Measurements from ENCODE around the gene SHANK2.
"Not testable (repeated sequence)": the region's sequence is repeated elsewhere in the genome, so short reads cannot be mapped to it uniquely, and the experiment has no call there.

The SHANK2 gene

DNA sequence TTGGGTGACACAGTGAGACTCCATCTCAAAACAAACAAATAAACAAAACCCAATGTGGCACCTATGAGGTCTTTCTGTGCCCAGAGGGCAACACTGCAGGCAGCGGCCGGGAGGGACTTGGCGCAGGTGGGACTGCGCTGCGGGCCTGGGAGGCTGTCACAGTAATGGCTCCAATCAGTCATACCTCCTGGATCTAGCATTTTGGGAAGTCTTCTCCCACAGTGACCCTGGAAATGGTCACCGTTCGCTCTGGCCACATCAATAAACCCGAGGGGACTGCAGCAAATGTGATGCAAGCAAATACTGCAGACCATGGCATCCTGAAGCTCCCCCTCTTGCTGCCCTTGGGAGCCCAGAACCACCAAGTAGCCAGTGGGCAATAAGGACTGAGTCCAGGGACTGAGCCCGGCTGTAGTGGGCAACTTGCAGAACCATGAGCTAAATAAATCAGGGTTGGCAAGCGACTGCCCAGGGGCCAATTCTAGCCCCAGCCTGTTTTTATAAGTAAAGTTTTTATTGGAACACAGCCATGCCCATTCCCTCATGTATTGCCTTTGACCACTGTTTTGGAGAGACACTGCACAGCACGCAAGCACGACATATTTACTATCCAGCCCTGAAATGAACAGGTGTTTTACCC, 15.4 kb downstream of the SHANK2 start:
- H3K27ac ChIP-seq (ENCODE audit: low read depth, low read length): no peak overlapping the region
- H3K79me2 ChIP-seq (ENCODE audit: insufficient read depth, low read length): no peaks in the 10 kb centered on the region
- no peak overlapping the region for H3K4me3 ChIP-seq (ENCODE audit: insufficient read depth, low read length, poor library complexity, severe bottlenecking)
- no peak overlapping the region for H3K4me2 ChIP-seq (ENCODE audit: low read depth, low read length, poor library complexity, severe bottlenecking)
- H3K36me3 ChIP-seq (ENCODE audit: low read length): no peaks in the 10 kb centered on the region
- no peaks in the 10 kb centered on the region for H3F3A ChIP-seq (ENCODE audit: insufficient read depth)
- H3K9me2 ChIP-seq (replicated peaks; ENCODE audit: insufficient read depth, low read length): no peaks in the 10 kb centered on the region
- no peaks in the 10 kb centered on the region for H3K27me3 ChIP-seq (ENCODE audit: low read length)
- H2AFZ ChIP-seq (ENCODE audit: low read depth, low read length, severe bottlenecking): no peak overlapping the region
- H3K9me3 ChIP-seq (ENCODE audit: insufficient read depth, low read length): no peaks in the 10 kb centered on the region
- H4K20me1 ChIP-seq (ENCODE audit: low read depth, low read length): no peaks in the 10 kb centered on the region
- TF ChIP-seq, protein P1, sequence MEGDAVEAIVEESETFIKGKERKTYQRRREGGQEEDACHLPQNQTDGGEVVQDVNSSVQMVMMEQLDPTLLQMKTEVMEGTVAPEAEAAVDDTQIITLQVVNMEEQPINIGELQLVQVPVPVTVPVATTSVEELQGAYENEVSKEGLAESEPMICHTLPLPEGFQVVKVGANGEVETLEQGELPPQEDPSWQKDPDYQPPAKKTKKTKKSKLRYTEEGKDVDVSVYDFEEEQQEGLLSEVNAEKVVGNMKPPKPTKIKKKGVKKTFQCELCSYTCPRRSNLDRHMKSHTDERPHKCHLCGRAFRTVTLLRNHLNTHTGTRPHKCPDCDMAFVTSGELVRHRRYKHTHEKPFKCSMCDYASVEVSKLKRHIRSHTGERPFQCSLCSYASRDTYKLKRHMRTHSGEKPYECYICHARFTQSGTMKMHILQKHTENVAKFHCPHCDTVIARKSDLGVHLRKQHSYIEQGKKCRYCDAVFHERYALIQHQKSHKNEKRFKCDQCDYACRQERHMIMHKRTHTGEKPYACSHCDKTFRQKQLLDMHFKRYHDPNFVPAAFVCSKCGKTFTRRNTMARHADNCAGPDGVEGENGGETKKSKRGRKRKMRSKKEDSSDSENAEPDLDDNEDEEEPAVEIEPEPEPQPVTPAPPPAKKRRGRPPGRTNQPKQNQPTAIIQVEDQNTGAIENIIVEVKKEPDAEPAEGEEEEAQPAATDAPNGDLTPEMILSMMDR (IDR thresholded peaks at IDR 0.05; ENCODE audit: insufficient read depth, low read length, poor library complexity, severe bottlenecking): no peak
- no peak for TF ChIP-seq EZH2phosphoT487 (conservative IDR thresholded peaks at IDR 0.05; ENCODE audit: low read length)
- no peak overlapping the region for H3K9ac ChIP-seq (ENCODE audit: low read length)

GRCh38 chr11:71235719-71236118, 16.7 kb downstream of the SHANK2 start:
- TF ChIP-seq, protein P1 (IDR thresholded peaks at IDR 0.05; ENCODE audit: insufficient read depth, low read length, poor library complexity, severe bottlenecking): no peak
- TF ChIP-seq EZH2phosphoT487 (conservative IDR thresholded peaks at IDR 0.05; ENCODE audit: low read length): no peak
- no peak overlapping the region for H3K9ac ChIP-seq (ENCODE audit: low read length)
- H3K9me3 ChIP-seq (ENCODE audit: insufficient read depth, low read length): no peaks in the 10 kb centered on the region
- no peak overlapping the region for H3K4me3 ChIP-seq (ENCODE audit: insufficient read depth, low read length, poor library complexity, severe bottlenecking)
- no peak overlapping the region for H3K27ac ChIP-seq (ENCODE audit: low read depth, low read length)
- H3K9me2 ChIP-seq (replicated peaks; ENCODE audit: insufficient read depth, low read length): no peaks in the 10 kb centered on the region
- H3K79me2 ChIP-seq (ENCODE audit: insufficient read depth, low read length): no peaks in the 10 kb centered on the region
- H4K20me1 ChIP-seq (ENCODE audit: low read depth, low read length): no peaks in the 10 kb centered on the region
- no peaks in the 10 kb centered on the region for H3F3A ChIP-seq (ENCODE audit: insufficient read depth)
- H2AFZ ChIP-seq (ENCODE audit: low read depth, low read length, severe bottlenecking): no peak overlapping the region
- H3K36me3 ChIP-seq (ENCODE audit: low read length): no peaks in the 10 kb centered on the region
- no peak overlapping the region for H3K4me2 ChIP-seq (ENCODE audit: low read depth, low read length, poor library complexity, severe bottlenecking)
- no peaks in the 10 kb centered on the region for H3K27me3 ChIP-seq (ENCODE audit: low read length)

- H4K20me1 ChIP-seq (ENCODE audit: low read depth, low read length); H3K4me2 ChIP-seq (ENCODE audit: low read depth, low read length, poor library complexity, severe bottlenecking); H3K27me3 ChIP-seq (ENCODE audit: low read length); H3K9ac ChIP-seq (ENCODE audit: low read length); H3K36me3 ChIP-seq (ENCODE audit: low read length); H3K27ac ChIP-seq (ENCODE audit: low read depth, low read length); H2AFZ ChIP-seq (ENCODE audit: low read depth, low read length, severe bottlenecking); H3K9me3 ChIP-seq (ENCODE audit: insufficient read depth, low read length); H3K4me3 ChIP-seq (ENCODE audit: insufficient read depth, low read length, poor library complexity, severe bottlenecking); H3K79me2 ChIP-seq (ENCODE audit: insufficient read depth, low read length); H3F3A ChIP-seq (ENCODE audit: insufficient read depth); H3K9me2 ChIP-seq (replicated peaks; ENCODE audit: insufficient read depth, low read length): not testable (repeated sequence)
These were observed 18.2 kb downstream of the SHANK2 start for GRCh38 chr11:71233896-71234852.

DNA sequence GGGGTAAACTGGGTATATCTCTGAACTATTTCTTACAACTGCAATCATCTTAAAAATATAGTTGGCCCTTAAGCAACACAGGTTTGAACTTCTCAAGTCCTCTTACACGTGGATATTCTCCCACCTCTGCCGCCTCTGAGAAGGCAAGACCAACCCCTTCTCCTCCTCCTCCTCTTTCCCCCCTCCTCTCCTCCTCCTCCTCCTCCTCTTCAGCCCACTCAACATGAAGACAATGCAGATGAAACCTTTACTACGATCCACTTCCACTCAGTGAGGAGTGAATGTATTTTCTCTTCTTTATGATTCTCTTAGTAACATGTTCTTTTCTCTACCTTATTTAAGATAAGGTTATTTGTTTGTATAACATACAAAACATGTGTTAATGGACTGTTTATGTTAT, 20.0 kb downstream of the SHANK2 start:
- Histone ChIP-seq H3K4me2 (ENCODE audit: low read depth, low read length, poor library complexity, severe bottlenecking) (no peak overlapping the region), H4K20me1 (ENCODE audit: low read depth, low read length) (no peaks in the 10 kb centered on the region), H3F3A (ENCODE audit: insufficient read depth) (no peaks in the 10 kb centered on the region), H3K9me2 (replicated peaks; ENCODE audit: insufficient read depth, low read length) (no peaks in the 10 kb centered on the region), H3K79me2 (ENCODE audit: insufficient read depth, low read length) (no peaks in the 10 kb centered on the region), H3K27me3 (ENCODE audit: low read length) (no peaks in the 10 kb centered on the region), H3K4me3 (ENCODE audit: insufficient read depth, low read length, poor library complexity, severe bottlenecking) (no peak overlapping the region), H3K9me3 (ENCODE audit: insufficient read depth, low read length) (peaks cover 6% of the 10 kb centered on the region; the same call in 1 of the 2 replicates), H3K27ac (ENCODE audit: low read depth, low read length) (no peak overlapping the region), H2AFZ (ENCODE audit: low read depth, low read length, severe bottlenecking) (no peak overlapping the region), H3K36me3 (ENCODE audit: low read length) (0 out of 2 replicates have a peak, but pooled peaks cover under 1% of the 10 kb centered on the region), H3K9ac (ENCODE audit: low read length) (no peak overlapping the region)
- no peak for TF ChIP-seq EZH2phosphoT487 (conservative IDR thresholded peaks at IDR 0.05; ENCODE audit: low read length)
- TF ChIP-seq, protein P1 (IDR thresholded peaks at IDR 0.05; ENCODE audit: insufficient read depth, low read length, poor library complexity, severe bottlenecking): no peak
